ENCODE data around the gene TMEM63C.

TMEM63C gene

DNA sequence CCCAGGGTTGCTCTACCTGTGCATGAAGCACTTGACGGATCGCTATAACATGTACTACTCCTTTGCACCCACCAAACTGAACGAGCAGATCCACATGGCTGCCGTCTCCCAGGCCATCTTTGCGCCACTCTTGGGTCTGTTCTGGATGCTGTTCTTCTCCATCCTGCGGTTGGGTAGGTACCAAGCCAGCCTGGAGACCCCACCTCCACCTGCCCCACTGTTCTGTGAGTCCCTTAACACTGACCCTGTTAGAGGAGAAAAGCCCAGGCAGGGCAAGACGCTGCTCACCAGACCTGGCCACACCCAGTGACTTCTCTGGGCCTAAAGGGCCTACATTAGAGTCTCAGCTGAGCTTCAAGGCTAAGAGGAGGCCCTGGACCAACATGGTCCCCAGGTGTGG is 67.7 kb downstream of the TMEM63C start:
- TF ChIP-seq, protein P1, sequence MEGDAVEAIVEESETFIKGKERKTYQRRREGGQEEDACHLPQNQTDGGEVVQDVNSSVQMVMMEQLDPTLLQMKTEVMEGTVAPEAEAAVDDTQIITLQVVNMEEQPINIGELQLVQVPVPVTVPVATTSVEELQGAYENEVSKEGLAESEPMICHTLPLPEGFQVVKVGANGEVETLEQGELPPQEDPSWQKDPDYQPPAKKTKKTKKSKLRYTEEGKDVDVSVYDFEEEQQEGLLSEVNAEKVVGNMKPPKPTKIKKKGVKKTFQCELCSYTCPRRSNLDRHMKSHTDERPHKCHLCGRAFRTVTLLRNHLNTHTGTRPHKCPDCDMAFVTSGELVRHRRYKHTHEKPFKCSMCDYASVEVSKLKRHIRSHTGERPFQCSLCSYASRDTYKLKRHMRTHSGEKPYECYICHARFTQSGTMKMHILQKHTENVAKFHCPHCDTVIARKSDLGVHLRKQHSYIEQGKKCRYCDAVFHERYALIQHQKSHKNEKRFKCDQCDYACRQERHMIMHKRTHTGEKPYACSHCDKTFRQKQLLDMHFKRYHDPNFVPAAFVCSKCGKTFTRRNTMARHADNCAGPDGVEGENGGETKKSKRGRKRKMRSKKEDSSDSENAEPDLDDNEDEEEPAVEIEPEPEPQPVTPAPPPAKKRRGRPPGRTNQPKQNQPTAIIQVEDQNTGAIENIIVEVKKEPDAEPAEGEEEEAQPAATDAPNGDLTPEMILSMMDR (IDR thresholded peaks at IDR 0.05; ENCODE audit: low read depth, low read length, missing control alignments), result no peak
- DNase-seq (ENCODE audit: extremely low read depth, low read depth), result no peak
- no peak overlapping the region for H3K4me3 ChIP-seq (replicated peaks; ENCODE audit: low read depth, low read length)

DNA sequence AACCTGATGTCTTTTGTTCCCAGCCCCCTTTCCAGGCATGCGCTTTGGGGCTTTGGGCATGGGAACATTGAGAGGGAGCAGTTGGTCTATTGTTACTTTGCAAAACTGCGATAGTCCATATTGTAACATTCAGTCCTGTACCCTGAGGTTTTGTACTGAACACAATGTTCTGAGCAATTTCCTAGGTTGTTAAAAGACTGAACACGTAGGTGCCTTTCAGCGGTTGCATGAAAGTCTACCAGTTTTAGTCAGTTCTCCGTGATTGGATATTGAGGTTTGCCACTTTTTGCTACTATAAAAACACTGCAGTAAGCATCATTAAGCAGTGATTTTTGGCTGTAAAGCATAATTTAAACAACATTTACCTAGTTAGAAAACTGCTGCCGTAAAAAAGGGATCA is 69.3 kb downstream of the TMEM63C start:
- TF ChIP-seq, protein P1 (IDR thresholded peaks at IDR 0.05; ENCODE audit: low read depth, low read length, missing control alignments), result no peak
- no peak for DNase-seq (ENCODE audit: extremely low read depth, low read depth)
- H3K4me3 ChIP-seq (replicated peaks; ENCODE audit: low read depth, low read length), result no peak overlapping the region

DNA sequence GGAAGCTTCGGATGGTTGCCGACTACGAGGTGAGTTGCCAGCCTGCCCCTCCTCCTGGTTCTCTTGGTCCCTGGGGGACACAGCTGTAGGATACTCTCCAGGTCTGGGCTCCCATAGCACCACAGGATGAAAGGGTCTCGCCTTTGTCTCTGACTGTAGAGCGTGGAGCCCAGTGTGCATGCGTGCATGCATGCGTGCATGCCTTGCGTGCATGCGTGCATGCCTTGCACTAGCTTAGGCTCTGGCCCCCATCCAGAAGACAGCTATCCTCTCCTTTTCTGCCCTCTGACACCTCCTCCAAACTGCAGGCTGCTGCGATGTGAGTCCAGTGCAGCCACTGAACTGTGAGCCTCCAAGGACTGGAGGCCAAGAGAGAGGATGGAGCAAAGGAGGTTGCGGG is 70.3 kb downstream of the TMEM63C start:
- H3K4me3 ChIP-seq (replicated peaks; ENCODE audit: low read depth, low read length), result no peak overlapping the region
- no peak for DNase-seq (ENCODE audit: extremely low read depth, low read depth)
- TF ChIP-seq, protein P1 (IDR thresholded peaks at IDR 0.05; ENCODE audit: low read depth, low read length, missing control alignments), result no peak

DNA sequence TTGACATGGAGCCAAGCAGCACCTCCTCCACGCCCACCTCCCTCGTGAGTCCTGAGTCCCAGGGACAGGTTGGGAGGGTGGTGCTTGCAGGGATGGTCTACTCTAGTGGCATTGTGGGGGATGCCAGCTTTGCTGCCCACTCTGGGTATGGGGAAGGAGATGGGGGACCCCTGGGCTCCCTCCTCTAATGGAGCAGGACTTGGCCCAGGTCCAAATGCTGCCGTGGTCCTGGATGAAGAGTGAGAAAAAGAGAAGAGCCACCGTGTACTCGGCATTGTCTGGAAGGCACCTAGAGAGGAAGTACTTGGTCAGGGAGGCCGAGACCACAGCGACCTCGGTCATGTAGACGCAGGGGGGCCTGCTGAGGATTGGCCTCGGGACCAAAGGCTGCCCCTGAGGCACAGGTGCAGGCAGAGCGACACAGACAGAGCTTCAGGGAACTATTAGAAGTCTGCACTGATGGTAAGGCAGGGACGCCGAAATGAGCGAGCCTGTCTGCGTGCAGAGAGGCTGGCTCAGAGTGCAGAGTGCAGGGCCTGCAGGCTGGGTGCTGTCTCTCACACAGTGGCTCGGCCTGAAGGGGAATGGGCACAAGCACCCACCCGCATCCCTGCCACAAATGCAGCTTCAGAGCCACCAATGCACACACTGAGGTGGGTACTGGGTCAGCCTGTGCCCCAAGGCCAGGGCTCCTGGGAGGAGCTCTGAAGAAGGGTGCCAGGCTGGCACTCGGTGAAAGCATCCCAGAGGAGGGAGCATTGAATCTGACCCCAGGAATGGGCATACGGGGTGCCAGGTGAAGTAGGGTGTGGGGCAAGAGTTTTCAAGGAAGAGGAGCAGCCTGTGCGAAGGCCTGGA is 72.0 kb downstream of the TMEM63C start:
- TF ChIP-seq, protein P1 (IDR thresholded peaks at IDR 0.05; ENCODE audit: low read depth, low read length, missing control alignments), result no peak
- no peak overlapping the region for H3K4me3 ChIP-seq (replicated peaks; ENCODE audit: low read depth, low read length)
- DNase-seq (ENCODE audit: extremely low read depth, low read depth), result no peak

DNA sequence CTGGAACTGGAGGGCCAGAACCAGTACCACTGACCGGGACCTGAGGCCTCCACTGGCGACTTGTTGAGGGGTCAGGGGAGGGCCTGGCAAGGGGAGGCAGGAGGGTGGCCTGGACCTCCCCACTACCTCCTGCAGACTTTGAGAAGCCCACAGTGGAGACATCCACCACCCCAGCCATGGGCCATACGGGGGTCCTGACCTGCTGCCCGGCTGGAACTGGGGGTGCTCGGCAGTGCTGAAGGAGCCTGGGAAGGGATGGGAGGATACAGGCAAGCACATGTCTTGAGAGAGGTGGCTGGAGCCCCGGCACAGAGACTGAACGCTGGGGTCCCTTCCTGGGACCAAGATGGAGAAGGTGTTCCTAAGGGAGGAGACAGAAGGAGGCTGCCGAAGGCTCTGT is 75.1 kb downstream of the TMEM63C start:
- no peak overlapping the region for H3K4me3 ChIP-seq (replicated peaks; ENCODE audit: low read depth, low read length)
- TF ChIP-seq, protein P1 (IDR thresholded peaks at IDR 0.05; ENCODE audit: low read depth, low read length, missing control alignments), result no peak
- no peak for DNase-seq (ENCODE audit: extremely low read depth, low read depth)

DNA sequence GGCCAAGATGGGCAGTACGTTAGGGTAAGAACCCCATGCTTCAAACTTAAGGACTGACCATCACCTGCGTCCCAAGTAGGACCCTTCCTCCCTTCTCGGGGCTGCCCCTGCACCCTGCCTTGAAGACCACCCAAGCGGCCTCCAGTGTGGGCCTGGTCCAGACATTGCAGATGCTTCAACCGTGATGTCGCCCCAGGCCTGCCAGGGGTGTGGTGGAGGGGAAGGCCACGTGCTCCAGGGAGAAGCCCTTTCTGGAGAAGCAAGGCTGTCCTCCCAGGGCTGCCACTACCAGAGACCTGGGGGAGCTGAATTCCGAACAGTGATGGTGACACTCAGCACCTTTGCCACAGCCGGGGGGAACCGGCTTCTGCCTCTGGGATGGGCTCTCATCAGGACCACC is 76.1 kb downstream of the TMEM63C start:
- TF ChIP-seq, protein P1 (IDR thresholded peaks at IDR 0.05; ENCODE audit: low read depth, low read length, missing control alignments), result no peak
- DNase-seq (ENCODE audit: extremely low read depth, low read depth), result no peak
- H3K4me3 ChIP-seq (replicated peaks; ENCODE audit: low read depth, low read length), result no peak overlapping the region

All from HFF-Myc (cell line).